ENCODE measurements around the gene GABARAP.

Gene GABARAP

DNA sequence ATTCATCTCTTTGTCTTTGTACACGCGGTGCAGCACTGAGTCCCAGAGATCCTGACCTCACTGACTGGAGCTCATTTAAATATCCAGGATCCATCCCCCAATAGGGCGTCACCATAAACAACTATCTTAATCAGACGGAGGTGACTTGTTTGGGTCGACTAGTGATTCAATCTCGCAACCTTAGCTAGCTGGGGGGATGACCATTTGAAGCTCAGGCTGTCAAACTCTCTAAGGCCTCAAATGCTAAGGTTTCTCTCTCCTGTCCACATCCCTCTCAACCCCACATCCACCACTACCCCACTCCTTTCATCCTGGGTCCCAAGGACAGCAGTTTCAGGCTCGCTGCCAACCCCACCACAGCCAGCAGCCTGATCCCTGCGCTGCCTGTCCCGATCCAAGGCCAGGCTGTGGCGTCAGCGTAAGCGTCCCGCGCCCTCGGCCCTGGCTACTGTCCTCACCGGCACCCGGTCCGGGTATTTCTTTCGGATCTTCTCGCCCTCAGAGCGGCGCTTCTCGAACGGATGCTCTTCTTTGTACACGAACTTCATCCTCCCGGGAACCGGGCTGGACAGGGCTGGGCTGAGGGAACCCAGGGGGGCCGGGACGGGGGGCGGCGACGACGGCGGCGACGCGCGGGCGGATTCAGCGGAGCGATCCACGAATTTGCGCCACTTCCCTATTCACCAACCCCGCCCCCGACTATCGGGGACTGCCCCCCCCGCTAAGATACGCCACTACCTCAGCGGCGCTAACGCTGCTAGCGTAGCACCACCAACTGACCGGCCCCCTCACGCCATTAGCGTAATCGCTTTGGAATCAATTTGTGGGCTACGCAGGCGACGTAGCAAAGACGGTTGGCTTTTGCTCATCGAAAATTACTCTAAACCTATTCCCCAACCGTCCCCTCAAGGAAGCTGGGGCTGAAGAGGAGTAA is at the start of gene GABARAP:
GABARAP (minus strand) TSS at position 667 of the 934 bp plus-strand sequence; CDS start at position 548, 119 bp downstream.
- peak; percentile 85 for DNase-seq (ENCODE audit: low spot score)
- TF ChIP-seq, protein P1, sequence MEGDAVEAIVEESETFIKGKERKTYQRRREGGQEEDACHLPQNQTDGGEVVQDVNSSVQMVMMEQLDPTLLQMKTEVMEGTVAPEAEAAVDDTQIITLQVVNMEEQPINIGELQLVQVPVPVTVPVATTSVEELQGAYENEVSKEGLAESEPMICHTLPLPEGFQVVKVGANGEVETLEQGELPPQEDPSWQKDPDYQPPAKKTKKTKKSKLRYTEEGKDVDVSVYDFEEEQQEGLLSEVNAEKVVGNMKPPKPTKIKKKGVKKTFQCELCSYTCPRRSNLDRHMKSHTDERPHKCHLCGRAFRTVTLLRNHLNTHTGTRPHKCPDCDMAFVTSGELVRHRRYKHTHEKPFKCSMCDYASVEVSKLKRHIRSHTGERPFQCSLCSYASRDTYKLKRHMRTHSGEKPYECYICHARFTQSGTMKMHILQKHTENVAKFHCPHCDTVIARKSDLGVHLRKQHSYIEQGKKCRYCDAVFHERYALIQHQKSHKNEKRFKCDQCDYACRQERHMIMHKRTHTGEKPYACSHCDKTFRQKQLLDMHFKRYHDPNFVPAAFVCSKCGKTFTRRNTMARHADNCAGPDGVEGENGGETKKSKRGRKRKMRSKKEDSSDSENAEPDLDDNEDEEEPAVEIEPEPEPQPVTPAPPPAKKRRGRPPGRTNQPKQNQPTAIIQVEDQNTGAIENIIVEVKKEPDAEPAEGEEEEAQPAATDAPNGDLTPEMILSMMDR (IDR thresholded peaks at IDR 0.05; ENCODE audit: extremely low read depth, missing control alignments): no peak

DNA sequence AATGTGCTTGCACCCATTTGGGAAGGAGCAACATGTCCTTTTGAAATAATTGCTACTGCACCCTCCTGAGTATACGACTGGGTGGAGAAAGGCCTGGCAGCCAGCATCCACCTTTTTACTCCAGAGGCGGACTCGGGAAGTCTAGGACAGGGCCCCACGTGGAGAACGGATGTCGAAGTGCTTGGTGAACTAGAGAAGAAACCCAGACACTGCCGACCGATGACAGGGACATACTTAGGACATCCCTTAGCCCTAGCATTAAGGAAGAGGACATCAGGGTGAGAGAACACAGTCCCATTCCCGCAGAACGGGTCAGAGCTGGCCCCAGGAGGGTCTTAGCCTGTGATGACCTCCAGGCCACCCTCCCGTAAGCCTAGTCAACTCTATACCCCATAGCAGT is 48.4 kb upstream of the GABARAP start:
- TF ChIP-seq, protein P1 (IDR thresholded peaks at IDR 0.05; ENCODE audit: extremely low read depth, missing control alignments): no peak

DNA sequence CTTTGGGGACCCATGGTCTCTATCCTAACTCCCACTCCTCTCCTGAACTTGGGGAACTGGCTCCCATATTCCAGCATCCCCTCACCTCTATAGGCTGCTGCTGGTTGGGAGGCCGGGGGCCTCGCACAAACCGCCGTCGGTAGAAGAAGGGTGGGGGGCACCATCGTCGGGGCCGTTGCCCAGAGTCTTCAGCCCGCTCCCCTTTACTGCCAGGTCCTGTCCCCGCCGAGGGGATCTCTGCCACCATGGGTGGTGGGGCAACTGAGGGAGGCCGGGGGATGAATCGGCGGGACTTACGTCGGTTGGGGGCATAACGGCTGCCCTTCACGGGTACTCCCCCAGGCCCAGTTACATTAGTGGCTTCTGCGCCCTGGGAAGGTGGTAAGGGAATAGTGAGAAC is 47.9 kb upstream of the GABARAP start:
- no peak for DNase-seq (ENCODE audit: low spot score)

More for the DNA sequence above, 48.4 kb upstream of the GABARAP start:
- no peak for DNase-seq (ENCODE audit: low spot score)

DNA sequence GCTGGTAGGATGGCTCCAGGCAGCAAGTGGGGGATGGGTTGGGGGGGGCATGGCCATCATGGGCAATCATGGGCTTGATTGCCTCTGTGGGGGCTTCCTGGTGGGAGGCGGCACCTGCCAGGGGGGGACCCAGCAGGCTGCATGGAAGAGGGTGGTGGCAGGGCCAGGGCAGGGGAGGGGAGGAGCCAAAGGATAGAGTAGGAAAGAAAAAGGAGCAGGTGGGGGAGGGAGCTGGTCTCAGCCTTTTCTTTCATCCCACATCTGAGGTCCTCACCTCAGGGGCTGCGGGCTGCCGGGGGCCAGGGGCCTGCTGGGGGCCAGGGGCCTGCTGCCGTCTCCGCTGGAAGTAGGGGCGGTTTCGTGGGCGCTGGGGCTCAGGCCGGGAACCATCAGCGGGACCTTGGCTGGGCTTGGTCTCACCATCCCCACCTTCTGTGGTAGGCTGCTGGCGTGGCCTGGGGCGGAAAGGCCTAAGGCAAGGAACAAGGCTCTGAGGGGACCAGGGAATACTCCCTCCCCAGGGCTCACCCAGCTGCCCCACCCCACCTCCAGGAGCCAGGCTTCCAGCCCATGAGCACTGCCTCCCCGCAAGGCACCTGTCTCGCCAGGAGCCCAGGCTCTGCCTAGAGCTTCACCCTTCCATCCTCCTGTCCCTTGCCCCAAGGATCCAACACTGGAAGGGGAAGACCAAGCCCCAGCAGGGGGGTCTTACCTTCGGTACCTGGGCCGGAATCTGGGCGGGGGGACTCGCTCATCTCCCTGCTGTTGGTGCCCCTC is 47.2 kb upstream of the GABARAP start:
- TF ChIP-seq, protein P1 (IDR thresholded peaks at IDR 0.05; ENCODE audit: extremely low read depth, missing control alignments): no peak
- no peak for DNase-seq (ENCODE audit: low spot score)

More for the DNA sequence above, 47.9 kb upstream of the GABARAP start:
- TF ChIP-seq, protein P1 (IDR thresholded peaks at IDR 0.05; ENCODE audit: extremely low read depth, missing control alignments): no peak

DNA sequence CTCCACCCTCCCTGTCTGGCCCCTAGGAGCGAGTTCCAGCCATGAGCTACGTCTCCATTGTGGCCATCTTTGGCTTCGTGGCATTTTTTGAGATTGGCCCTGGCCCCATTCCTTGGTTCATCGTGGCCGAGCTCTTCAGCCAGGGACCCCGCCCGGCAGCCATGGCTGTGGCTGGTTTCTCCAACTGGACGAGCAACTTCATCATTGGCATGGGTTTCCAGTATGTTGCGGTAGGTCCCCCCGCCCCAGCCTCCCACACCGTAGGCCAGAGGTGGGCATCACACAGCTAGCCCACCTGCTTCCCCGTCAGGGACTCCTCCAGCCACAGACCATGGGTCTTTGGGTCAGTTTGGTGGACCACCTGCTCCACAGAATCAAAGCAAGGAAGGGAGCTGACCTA is 43.4 kb upstream of the GABARAP start:
- TF ChIP-seq, protein P1 (IDR thresholded peaks at IDR 0.05; ENCODE audit: extremely low read depth, missing control alignments): no peak

DNA sequence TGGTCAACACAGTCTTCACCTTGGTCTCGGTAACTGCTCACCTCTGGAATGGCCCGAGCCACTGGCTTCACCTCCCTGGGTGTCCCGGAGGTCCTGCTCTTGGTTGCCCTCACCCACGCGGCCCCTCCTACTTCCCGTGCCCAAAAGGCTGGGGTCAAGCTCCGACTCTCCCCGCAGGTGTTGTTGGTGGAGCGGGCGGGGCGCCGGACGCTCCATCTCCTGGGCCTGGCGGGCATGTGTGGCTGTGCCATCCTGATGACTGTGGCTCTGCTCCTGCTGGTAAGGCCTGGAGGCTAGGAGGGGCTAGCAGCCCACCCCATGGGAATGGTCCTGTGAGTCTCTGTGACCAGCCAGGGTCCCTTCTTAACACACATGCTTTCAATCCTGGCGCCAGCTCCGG is 42.7 kb upstream of the GABARAP start:
- TF ChIP-seq, protein P1 (IDR thresholded peaks at IDR 0.05; ENCODE audit: extremely low read depth, missing control alignments): no peak
- DNase-seq (ENCODE audit: low spot score): no peak

More for the DNA sequence above, 43.4 kb upstream of the GABARAP start:
- no peak for DNase-seq (ENCODE audit: low spot score)

All from GM20000 (cell line).